ENCODE measurements around the gene ARHGEF26.

Gene ARHGEF26

DNA sequence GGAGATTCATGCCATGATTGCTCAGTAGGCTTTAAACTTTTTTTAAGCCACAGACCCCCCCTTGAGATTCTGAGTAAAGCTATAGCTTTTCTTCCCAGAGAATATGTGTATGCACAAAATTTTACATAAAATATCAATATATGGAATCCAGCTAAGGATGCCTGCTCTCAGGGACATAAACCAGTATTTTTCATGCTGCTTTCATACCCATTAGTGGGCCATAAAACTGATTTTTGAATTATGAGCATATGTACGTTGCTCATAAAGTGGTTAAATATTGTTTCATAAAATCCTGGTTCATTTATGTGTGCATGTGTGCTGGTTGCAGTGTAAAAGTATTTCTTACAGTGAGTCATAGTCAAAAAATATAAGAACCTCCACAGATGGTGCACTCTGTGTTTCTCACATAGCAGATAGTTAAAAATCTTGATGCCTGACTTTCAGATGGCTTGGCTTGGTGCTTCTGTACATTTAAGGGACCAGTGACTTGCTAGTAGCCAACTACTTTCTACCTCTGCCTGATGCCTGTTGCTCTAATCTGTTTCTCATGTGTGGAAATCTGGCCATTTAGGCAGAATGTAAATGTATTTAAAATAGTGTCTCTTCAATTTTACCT is 71.9 kb downstream of the ARHGEF26 start:
- no peak for DNase-seq

DNA sequence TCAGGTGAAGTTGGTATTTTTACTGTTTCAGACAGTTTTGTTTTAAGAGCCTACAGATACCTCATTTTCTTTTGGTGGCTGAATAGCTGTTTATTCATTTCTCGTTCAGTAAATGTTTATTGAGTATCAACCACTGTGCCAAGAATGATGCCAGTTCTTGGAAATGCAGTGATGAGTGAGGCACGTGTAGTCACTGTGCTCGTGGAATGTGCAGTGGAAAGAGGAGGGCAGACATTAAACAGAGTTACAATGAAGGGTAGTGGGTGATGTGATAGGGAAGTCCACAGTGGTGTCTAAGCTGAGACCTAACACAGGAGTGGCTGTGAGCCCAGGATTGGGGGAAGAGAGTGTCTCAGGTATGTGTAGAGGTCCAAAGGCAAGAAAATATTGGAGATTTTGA is 73.7 kb downstream of the ARHGEF26 start:
- no peak for DNase-seq

DNA sequence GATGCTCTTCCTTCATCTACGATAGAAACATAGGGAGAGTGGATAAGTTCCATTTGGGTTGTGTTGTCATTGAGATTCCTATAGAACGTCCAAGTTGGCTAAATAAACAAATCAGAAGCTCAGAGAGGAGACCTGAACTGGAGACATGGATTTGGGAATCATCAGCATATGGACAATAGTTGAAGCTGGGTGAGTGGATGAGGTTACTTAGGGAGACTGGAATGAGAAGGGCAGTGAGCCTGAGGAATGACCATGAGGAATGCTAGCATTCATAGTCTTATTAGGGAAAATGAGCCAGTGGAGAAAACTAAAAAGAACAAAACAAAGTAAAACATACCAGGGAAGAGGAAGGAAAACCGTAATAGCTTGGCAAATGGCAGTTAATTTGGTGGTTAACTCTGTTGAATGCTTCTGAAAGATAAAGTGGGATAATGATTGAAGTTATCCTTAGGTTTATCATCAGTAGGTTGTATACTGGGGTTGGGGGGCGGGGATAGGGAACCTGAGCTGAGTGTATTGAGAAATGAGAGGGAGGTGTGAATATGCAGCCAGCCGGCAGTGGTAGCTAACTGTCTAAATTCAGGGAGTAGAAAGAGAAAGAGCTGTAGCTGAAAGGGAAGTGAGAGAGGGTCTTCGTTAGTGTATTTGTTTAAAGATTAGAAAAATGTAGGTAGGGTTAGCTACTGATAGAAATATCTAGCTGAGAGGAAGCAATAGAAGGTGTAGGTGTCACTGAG is 74.6 kb downstream of the ARHGEF26 start:
- no peak for DNase-seq

DNA sequence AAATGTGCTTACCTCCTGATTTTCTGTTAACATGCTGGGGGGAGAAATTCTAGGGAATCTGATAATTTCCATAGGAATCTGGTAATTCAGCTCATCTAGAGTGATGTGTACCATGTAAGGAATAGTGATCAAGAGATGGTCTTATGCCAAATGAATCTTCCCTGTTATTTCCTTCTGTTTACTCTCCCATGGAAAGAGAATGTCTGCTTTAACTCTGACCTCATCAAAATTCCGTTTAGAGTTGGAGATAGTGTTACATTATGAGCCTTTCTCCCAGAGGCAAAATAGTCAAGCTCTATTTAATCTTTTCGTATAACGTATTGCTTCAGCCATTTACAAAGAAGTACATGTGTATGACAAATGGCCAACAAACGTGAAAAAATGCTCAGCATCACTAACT is 76.6 kb downstream of the ARHGEF26 start:
- no peak for DNase-seq

DNA sequence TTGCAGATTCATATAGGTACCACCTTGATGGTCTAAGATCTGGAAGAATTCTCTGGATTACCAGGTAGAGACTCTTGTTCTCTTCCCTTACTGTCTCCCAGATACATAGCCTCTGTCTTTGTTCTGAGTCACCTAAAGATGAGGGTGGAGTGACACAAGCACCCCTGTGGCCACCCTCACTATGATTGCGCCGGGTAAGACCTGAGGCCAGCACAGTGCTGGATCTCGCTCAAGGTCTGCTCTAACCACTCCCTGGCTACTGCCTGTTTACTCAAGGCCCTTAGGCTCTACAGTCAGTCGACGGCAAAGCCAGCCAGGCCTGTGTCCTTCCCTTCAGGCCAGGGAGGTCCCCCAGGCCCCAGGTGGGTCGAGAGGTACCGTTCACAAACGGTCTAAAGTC is 88.3 kb downstream of the ARHGEF26 start:
- DNase-seq, result no peak

DNA sequence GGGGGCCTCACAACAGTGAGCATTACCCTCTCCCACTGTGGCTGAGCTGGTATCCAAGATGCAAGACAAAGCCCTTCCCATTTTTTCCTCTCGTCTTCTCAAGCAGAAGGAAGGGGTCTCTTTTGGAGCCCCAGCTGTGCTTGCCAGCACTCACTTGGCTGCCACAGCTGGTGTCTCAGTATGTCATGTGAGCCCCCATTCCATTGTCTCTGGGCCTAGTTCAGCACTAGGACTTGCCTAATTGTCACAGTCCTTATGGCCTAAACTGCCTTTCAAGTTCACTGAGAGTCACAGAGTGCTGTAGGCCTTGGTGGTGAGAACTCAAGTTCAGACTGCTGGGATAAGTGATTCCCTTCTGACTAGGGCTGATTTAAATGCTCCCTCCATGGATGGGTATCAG is 89.8 kb downstream of the ARHGEF26 start:
- DNase-seq, result no peak

DNA sequence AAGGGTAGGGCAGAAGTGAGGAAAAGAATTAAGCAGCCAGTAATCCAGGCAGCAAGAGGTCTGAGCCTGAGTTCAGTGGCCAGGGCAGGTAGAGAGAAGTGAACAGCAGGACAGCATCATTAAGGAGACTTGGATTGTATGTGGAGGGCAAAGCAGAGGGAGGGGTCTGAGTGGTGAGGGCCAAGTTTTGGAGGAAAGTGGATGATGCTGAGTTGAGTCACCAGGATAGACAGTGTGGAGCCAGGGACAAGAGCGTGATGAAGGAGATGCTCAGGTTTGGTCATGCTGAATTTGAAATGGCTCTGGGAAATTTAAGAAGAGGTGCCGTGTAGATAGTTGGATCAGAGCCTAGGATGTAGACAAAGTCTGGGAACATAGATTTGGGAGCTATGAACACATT is 93.1 kb downstream of the ARHGEF26 start:
- DNase-seq, result no peak

DNA sequence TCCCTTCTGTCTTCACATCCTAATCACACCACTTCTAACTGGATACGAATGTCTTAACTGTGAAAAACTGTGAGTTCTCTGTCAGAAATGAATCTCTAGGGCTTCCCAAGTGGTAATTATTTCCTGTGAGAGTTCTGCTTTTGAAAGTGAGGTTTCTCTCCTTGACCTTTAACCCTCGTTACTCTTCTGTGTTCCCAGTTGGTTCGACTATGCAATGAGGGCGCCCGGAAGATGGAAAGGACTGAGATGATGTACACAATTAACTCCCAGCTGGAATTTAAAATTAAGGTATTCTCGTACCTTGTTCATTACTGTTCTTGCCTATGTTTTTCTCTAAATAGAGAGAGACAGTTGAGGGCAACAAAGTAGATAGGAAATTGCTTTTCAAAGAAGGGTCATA is 96.5 kb downstream of the ARHGEF26 start:
- DNase-seq, result no peak

DNA sequence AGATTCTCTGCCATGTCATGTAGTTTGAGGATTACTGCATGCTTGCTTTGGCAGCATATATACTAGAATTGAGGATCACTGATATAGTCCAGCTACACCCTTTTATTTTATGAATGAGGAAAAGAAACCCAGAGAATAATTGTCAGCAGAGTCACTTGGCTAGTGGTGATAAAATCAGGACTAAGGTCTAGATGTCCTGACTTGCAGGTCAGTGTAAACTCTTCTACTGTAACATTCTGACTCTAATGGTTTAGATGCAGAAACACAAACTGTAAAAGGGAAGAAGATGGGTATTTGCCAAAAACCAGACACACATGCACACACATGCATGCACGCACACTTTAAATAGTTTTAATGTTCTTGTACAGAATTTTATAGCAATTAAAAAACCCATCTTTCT is 97.5 kb downstream of the ARHGEF26 start:
- no peak for DNase-seq

DNA sequence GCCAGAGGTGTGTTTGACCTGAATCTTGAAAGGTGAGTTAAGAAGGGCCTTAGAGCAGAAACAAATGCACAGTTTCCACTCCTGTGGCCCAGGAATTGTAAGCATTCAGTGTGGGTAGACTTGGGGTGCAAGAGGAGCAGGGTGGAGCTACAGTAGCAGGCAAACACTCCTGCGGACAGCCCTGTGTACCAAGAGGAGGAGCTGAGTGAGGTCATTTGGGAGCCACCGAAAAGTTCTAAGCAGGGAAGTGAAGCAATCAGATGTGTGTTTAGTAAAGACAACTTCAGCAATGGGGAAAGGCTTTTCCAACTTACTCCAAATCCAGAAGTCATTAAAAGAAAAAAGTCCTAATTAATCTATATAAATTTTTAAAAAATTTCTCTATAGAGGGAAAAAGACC is 99.3 kb downstream of the ARHGEF26 start:
- no peak for DNase-seq

DNA sequence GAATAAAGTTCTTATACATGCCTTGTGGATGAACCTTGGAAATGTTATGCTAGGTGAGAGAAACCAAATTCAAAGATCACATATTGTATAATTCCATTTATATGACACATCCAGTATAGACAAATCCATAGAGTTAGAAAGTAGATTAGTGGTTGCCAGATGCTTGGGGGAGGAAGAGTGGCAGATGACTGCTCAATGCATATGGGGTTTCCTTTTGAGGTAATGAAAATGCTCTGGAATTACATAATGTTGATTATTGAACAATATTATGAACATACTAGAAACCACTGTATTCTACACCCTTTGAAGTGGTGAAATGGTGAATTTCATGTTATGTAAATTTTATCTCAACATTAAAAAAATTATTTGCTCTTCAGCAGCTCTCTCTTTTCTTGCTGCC is 102.3 kb downstream of the ARHGEF26 start:
- no peak for DNase-seq

DNA sequence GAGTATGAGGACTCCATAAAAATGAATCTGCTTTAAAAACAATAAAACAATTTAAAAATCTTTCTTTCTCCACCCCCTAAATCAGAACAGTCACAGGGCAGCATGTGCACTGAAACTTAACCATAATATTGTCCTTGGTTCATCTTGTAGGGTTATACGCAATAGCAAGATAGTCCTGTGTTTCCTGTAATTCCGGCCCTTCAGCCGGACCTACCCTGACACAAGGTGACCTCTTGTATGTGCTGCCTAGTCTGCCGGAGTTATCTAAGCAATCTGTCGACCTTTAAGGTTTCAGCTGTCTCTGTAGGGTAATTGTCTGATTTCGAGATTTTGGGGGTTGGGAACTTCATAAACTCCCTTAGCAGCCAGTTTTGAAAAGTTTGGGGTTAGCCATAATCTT is 103.2 kb downstream of the ARHGEF26 start:
- DNase-seq, result no peak

DNA sequence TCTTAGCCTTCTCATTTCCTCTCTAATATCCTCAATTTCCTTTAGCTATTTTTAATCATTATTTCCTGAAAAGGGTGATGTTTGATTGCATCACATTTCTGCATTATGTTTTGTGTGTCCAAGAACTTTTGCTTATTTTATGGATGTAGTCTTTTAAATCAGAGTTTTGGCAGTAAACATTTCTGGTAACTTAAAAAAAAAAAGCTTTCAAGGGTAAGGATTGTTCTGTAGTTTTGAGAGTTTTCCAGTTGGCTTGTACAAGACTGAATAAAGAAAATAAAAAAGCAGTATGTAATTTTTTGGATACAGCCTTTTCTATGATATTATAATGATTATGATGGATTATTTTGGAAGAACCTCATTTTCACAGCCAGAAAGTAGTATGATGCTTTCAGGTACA is 103.7 kb downstream of the ARHGEF26 start:
- DNase-seq, result no peak

DNA sequence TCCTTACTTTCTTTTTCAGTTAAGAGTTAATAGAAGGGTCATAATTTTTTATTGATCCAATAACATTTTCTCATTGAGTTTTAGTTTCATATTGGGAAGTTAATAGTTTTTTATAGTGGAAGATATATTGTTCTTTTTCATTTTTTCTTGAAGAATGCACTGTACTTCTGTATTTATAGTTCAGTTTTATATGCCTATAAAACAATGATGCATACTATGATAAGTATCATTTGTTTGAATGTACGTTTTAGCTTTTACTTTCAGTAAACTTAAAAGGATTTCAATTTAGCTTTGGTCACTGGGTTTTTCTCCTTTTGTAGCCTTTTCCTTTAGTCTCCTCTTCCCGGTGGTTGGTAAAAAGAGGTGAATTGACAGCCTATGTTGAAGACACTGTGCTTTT is 104.3 kb downstream of the ARHGEF26 start:
- no peak for DNase-seq

DNA sequence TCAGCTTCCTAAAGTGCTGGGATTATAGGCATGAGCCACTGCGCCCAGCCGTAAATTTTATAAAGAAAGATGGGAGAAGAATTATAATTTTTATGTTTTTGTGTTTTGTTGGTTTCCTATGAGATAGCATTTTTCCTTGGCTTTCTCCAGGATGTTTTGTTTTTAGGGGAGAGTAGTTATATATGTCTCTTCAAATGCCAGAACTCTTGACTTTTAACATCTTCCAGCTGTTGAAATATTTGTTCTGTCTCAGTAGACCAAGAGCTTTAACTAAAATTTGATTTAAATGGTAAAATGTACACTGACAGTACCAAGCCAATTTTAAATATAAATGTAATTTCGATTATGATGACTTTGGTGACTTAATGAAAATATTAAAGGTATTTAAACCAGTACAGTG is 106.3 kb downstream of the ARHGEF26 start:
- DNase-seq, result no peak

DNA sequence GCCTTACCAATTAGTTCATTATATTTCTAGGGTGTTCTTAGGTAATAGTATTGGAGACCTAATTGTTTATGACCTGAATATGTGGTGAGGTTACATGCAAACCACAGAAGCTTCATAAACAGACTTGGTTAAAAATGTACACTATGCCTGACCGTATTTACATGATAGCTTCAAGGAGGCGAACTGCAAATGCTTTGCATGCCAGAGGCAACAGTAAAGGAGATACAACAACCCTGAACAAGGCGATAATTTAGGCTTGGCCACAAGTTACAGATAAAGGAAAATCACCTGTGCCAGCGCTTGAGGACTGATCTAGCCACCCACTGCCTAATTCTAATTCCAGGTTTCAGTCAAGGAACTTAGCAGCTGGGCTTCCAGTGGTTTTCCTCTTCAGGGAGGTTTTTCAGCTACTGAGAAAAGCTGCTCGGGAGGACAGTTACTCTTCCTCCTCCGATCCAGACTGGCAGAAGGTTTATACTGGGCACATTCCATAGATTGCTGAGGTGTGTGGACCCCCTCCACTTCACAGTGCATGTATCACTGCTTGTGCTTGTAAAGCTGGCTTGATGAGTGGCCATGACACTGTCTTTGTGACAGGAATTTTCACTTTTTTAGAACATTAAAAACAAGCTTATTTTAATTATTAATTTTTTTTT is 107.5 kb downstream of the ARHGEF26 start:
- no peak for DNase-seq

DNA sequence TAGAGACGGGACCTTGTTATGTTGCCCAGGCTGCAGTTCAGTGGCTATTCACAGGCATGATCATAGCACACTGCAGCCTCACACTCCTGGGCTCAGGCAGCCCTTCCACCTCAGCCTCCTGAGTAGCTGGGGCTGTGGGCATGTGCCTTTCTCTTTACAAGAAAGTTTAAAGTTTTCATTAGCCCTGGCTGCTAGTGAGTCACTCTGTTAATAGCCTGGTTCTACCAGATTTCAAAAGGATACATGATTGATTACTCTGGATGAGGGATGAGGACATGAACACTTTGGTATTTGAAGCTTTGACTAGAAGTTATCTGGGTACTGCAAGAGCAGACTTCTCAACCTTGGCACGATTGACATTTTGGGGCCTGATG is 108.0 kb downstream of the ARHGEF26 start:
- no peak for DNase-seq

DNA sequence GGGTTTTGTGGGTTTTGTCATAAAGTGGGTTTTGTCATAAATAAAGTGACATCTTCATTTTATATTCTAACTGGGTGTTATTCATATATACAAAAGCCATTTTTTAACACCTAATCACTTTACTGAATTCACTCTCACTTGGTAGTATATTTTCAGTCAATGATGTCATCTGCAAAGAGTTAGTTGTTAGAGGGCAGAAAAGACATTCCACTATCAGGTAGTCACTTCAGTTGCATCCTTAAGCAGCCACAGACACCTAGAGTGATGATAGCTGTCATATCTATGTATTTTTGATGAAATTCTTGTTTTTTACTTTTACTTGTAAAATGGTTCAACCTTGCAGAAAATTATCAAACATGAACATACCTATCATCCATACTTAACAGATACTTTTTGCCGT is 114.1 kb downstream of the ARHGEF26 start:
- DNase-seq, result no peak

DNA sequence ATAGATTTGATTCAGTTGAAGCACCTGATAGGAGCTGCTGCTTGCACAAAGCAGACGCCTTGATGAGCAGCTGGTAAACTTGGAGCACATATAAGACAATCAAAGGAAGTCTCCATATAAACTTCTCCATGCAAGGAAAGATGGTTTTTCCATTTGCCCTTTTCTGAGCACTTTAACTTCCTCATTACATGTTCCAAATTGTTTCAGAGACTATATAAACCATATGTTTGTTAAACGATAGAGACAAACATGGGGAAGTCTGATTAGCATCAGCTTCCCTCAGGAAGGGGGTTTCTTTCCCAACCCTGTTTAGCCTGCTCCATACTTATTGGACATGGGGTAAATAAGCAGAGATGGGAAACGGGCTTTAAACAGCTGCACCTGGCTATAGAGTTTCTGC is 115.1 kb downstream of the ARHGEF26 start:
- no peak for DNase-seq

DNA sequence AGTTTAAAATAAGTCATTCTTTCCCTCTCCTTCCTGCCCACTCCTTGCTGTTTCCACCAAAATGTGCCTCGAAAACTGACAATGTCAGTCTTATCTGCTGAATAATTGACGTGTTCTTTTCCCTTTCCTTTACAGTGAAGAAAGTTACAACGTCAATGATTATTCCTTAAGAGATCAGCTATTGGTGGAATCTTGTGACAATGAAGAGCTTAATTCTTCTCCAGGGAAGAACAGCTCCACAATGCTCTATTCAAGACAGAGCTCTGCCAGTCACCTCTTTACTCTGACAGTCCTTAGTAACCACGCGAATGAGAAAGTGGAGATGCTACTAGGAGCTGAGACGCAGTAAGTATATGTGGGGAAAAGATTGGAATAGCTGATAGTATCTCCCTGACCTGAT is 119.0 kb downstream of the ARHGEF26 start:
- no peak for DNase-seq

DNA sequence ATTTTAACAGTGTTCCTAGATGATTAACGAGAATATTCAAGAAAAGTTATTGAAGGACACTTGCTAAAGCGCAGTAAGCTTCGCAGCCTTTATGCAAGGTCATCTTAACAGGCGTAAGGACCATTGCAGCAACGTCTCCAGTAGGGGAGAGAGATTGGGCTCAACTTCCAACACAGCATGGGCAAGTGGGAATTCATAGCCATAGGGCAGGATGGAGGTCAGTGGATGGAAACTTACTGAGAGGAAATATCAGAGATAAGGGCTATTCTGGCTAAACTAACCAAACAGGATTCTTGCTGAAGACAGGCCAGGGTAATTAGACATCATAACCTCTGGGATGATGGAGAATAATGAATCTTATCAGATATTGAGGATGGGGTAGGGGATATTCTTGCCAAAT is 120.3 kb downstream of the ARHGEF26 start:
- DNase-seq, result no peak

DNA sequence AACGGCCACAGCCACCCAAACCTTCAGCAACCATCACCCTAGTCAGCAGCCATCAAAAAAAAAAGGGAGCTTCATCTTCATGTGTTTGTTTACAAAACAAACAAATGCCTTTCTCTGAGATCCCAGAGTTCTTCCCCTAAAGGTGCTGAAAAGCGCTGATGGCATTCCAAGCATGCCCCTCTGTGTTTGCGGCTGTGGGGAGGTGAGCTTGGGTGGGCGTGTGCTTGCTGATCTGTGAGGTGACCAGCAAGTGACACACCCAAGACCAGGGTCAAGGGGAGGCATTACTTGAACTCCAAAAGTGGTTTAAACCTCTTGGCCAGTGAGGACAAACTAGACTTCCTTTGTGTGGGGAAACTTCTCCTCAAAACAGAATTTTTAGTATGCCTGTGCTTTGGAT is 121.6 kb downstream of the ARHGEF26 start:
- DNase-seq, result no peak

DNA sequence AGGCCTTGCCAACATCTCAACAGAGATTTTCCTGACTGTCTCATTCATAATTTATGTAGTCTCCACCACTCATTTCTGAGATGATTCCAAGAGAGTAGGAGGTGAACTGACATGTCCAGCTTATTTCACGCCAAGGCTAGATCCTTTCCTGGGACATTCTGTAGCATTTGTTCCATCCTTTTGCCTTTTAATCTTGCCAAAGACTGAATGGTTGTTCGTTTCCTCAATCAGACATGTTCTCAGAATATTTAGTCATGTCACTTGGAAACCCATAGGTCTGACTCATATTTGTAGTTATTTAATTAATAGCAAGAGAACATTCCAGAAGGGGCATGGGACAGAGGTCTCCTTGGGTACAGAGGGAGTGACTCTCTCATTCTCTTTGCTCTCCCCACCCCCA is 122.2 kb downstream of the ARHGEF26 start:
- no peak for DNase-seq
